Gastrocnemius medialis (tissue), 4 donors: Measurements from ENCODE around the gene PRAMEF14. TPM values are rescaled to one million over a fixed set of nuclear protein-coding genes. Genes with fewer than 3 reads are reported as not detected.
"Not testable (repeated sequence)": the region's sequence is repeated elsewhere in the genome, so short reads cannot be mapped to it uniquely, and the experiment has no call there.

Source experiments
- ATAC-seq, 2 donors: fragments of 150-250 bp; one replicate each; pipeline ENCODE4 v1.9.1; 2016
- DNase-seq, 2 donors: peaks; one replicate each; pipeline ENCODE4 v3.0.0-alpha.2; 2019
- H3K27ac ChIP-seq, 4 donors: fragments of 200-600 bp; sonication (generic); 1 replicate in 1 of 4; 2 replicates in 3 of 4; pipeline ENCODE4 v1.5.1; 2016 to 2018; ENCODE audit warnings: mild to moderate bottlenecking in 2 of 4, moderate library complexity in 1 of 4
- H3K27me3 ChIP-seq, 3 donors: fragments of 200-600 bp; sonication (generic) in 2 of 3; 1 replicate in 1 of 3; 2 replicates in 2 of 3; pipeline versions ENCODE4 v1.5.1 to v1.6.0; 2016 to 2019; ENCODE audit warnings: mild to moderate bottlenecking in 1 of 3, moderate library complexity in 1 of 3
- H3K36me3 ChIP-seq, 2 donors: fragments of 200-600 bp; sonication (generic) in 1 of 2; one replicate each; pipeline ENCODE4 v1.5.1; 2017 to 2018
- H3K4me1 ChIP-seq, 2 donors: fragments of 200-600 bp; sonication (generic) in 1 of 2; one replicate each; pipeline ENCODE4 v1.5.1; 2016 to 2017; ENCODE audit warnings: mild to moderate bottlenecking in 2 of 2
- H3K4me3 ChIP-seq, 4 donors: fragments of 200-600 bp; sonication (generic) in 3 of 4; 1 replicate in 1 of 4; 2 replicates in 3 of 4; pipeline ENCODE4 v1.5.1; 2016 to 2019; ENCODE audit warnings: mild to moderate bottlenecking in 2 of 4
- H3K9me3 ChIP-seq, 3 donors: fragments of 200-600 bp; sonication (generic) in 2 of 3; 1 replicate in 1 of 3; 2 replicates in 2 of 3; pipeline ENCODE4 v1.5.1; 2016 to 2019
- in situ Hi-C, 4 donors: fragments of 200-750 bp; cut with MboI; loops; one replicate each; pipeline versions ENCODE4 v1.15.0 to v1.8.0; 2017; ENCODE audit warnings: low sequenced_read_pairs in 4 of 4
- intact Hi-C: fragments of 100-400 bp; cut with DNase I; formaldehyde crosslinking; loops from one replicate; pipeline ENCODE4 v1.15.1; 2023; ENCODE audit warnings: low total_unique reads
- total RNA-seq, 4 donors: library from RNA; depleted of rRNA; stranded (reverse); fragments of >200 nt; gene quantifications; one replicate each; pipeline versions ENCODE4 v1.1.0 to v1.2.3, GENCODE V29; 2016

PRAMEF14 gene
- not detected for total RNA-seq

GRCh38 chr1:13347034-13347433 lies at the start of gene PRAMEF14:
Gene PRAMEF14 (minus strand): TSS chr1:13347134. CDS start chr1:13345314, 1,820 bp downstream.
- H3K4me3 ChIP-seq, H3K27ac ChIP-seq, H3K36me3 ChIP-seq, in situ Hi-C loops, intact Hi-C loops, H3K9me3 ChIP-seq, ATAC-seq, H3K27me3 ChIP-seq, H3K4me1 ChIP-seq, DNase-seq: not testable (repeated sequence)

DNA sequence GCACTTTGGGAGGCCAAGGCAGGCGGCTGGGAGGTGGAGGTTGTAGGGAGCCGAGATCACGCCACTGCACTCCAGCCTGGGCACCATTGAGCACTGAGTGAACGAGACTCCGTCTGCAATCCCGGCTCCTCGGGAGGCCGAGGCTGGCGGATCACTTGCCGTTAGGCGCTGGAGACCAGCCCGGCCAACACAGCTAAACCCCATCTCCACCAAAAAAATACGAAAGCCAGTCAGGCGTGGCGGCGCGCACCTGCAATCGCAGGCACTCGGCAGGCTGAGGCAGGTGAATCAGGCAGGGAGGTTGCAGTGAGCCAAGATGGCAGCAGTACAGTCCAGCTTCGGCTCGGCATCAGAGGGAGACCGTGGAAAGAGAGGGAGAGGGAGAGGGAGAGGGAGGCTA lies 48.4 kb upstream of the PRAMEF14 start:
- H3K9me3 ChIP-seq, in situ Hi-C loops, ATAC-seq, H3K27me3 ChIP-seq, H3K4me3 ChIP-seq, H3K4me1 ChIP-seq, H3K36me3 ChIP-seq, DNase-seq, intact Hi-C loops, H3K27ac ChIP-seq: not testable (repeated sequence)

GRCh38 chr1:13394761-13395160 lies 47.8 kb upstream of the PRAMEF14 start:
- intact Hi-C loops, in situ Hi-C loops, H3K27me3 ChIP-seq, H3K27ac ChIP-seq, DNase-seq, H3K36me3 ChIP-seq, ATAC-seq, H3K4me3 ChIP-seq, H3K4me1 ChIP-seq, H3K9me3 ChIP-seq: not testable (repeated sequence)

DNA sequence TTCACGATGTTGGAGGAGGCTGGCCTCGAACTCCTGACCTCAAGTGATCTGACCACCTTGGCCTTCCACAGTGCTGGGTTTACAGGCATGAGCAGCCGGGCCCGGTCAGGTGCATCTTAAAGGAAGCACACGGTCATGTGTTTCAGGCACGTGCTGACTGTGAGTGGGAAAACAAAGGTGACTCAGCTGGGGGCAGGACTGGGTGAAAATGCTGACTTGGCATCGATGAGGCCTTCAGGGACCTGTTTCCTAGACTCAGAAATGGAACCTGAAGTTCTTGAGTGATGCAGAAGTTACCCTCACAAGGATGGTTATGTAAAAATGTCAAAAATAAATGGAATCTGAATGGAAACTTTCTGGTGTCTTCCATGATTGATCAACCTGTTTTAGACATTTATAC lies 46.1 kb upstream of the PRAMEF14 start:
- H3K9me3 ChIP-seq, H3K27me3 ChIP-seq, H3K27ac ChIP-seq, H3K36me3 ChIP-seq, in situ Hi-C loops, DNase-seq, H3K4me1 ChIP-seq, intact Hi-C loops, H3K4me3 ChIP-seq, ATAC-seq: not testable (repeated sequence)

- H3K4me1 ChIP-seq, H3K27me3 ChIP-seq, H3K27ac ChIP-seq, H3K9me3 ChIP-seq, in situ Hi-C loops, ATAC-seq, DNase-seq, intact Hi-C loops, H3K36me3 ChIP-seq, H3K4me3 ChIP-seq: not testable (repeated sequence)
Measured at GRCh38 chr1:13389332-13389731, 42.4 kb upstream of the PRAMEF14 start, which contains the start of gene PRAMEF17. Gene PRAMEF17 (plus strand): TSS chr1:13389632. CDS start chr1:13389658, 26 bp downstream.

- H3K9me3 ChIP-seq, intact Hi-C loops, H3K27me3 ChIP-seq, DNase-seq, H3K4me1 ChIP-seq, H3K27ac ChIP-seq, H3K36me3 ChIP-seq, H3K4me3 ChIP-seq, in situ Hi-C loops, ATAC-seq: not testable (repeated sequence)
Measured at GRCh38 chr1:13380380-13380779, 33.4 kb upstream of the PRAMEF14 start.

DNA sequence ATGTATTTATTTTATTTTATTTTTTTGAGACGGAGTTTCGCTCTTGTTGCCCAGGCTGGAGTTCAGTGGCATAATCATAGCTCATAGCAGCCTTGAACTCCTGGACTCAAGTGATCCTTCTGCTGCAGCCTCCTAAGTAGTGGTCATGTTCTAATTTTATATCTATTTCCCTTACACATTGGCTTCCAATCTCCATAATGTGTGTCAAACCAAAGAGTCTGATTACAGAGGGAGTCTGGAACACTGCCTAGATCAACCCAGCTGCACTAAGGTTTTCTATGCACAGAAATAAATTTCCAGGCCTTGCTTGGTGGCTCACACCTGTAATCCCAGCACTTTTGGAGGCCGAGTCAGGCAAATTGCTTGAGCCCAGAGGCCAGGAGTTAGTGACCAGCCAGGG lies 32.0 kb upstream of the PRAMEF14 start:
- H3K27me3 ChIP-seq, H3K4me3 ChIP-seq, DNase-seq, H3K36me3 ChIP-seq, in situ Hi-C loops, H3K27ac ChIP-seq, H3K9me3 ChIP-seq, H3K4me1 ChIP-seq, intact Hi-C loops: not testable (repeated sequence)
- peak in 1 of 2 donors; percentile 71 for ATAC-seq

- H3K9me3 ChIP-seq, H3K27me3 ChIP-seq, in situ Hi-C loops, H3K4me3 ChIP-seq, H3K27ac ChIP-seq, H3K4me1 ChIP-seq, ATAC-seq, intact Hi-C loops, DNase-seq, H3K36me3 ChIP-seq: not testable (repeated sequence)
Measured at GRCh38 chr1:13368544-13368943, 21.6 kb upstream of the PRAMEF14 start.

- H3K27ac ChIP-seq, H3K27me3 ChIP-seq, H3K9me3 ChIP-seq, intact Hi-C loops, DNase-seq, in situ Hi-C loops, ATAC-seq, H3K4me1 ChIP-seq, H3K36me3 ChIP-seq, H3K4me3 ChIP-seq: not testable (repeated sequence)
Measured at GRCh38 chr1:13366536-13366935, 19.6 kb upstream of the PRAMEF14 start.

DNA sequence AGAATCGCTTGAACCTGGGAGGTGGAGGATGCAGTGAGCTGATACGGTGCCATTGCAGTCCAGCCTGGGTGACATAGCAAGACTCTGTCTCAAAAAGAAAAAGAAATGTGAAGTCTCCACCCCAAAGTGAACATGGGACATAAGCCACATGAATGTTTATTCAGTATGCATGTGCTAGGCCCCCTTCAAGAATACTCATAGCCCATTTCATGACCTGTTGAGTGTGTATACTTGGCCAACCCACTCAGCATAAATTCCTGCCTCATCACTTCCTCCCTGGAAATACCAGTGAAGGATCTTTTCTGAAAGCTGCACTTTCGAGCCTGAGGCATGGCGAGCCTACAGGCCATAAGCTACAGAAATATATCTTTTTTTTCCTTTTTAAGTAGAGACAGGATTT lies 18.0 kb upstream of the PRAMEF14 start:
- H3K9me3 ChIP-seq, H3K27me3 ChIP-seq, intact Hi-C loops, H3K27ac ChIP-seq, H3K4me1 ChIP-seq, H3K4me3 ChIP-seq, H3K36me3 ChIP-seq, ATAC-seq, in situ Hi-C loops, DNase-seq: not testable (repeated sequence)

- intact Hi-C loops, H3K36me3 ChIP-seq, H3K27me3 ChIP-seq, ATAC-seq, in situ Hi-C loops, H3K4me1 ChIP-seq, H3K27ac ChIP-seq, DNase-seq, H3K9me3 ChIP-seq, H3K4me3 ChIP-seq: not testable (repeated sequence)
Measured at GRCh38 chr1:13362364-13362763, 15.4 kb upstream of the PRAMEF14 start.
